GM21619 (cell line): Measurements from ENCODE around the gene RBBP8NL.
A peak's percentile ranks its signal among the peaks of the same experiment; 100 is the strongest.

ENCODE experiments used
- ATAC-seq: cut with Tn5 transposase; IDR thresholded peaks from one replicate; pipeline ENCODE4 v1.9.1; 2021; ENCODE audit not compliant: unreplicated experiment

The RBBP8NL gene

DNA sequence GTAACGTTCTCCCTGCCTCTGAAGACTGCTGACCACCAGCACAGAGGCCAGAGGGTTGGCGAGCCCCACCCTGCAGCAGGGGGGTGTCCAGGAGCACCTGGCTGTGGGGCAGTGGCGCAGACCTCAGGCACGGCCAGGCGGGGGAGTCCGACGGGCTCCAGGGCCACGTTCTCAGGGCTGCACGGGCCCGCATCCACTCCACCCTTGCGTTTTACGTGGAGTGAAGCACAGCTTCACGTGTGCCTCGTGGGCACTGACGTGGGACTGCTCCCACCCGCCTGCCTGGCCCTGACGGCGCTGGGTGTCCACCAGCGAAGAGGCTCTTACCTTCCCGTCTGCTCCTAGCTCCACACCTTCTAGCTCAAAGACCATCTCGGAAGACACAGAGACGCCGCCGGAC lies 33.5 kb downstream of the RBBP8NL start:
- ATAC-seq: no peak

GRCh38 chr20:62393335-62393665 lies 34.0 kb downstream of the RBBP8NL start:
- ATAC-seq: no peak

- no peak for ATAC-seq
Observed at GRCh38 chr20:62392621-62393334, 34.6 kb downstream of the RBBP8NL start.

GRCh38 chr20:62392077-62392418 lies 35.3 kb downstream of the RBBP8NL start:
- no peak for ATAC-seq

DNA sequence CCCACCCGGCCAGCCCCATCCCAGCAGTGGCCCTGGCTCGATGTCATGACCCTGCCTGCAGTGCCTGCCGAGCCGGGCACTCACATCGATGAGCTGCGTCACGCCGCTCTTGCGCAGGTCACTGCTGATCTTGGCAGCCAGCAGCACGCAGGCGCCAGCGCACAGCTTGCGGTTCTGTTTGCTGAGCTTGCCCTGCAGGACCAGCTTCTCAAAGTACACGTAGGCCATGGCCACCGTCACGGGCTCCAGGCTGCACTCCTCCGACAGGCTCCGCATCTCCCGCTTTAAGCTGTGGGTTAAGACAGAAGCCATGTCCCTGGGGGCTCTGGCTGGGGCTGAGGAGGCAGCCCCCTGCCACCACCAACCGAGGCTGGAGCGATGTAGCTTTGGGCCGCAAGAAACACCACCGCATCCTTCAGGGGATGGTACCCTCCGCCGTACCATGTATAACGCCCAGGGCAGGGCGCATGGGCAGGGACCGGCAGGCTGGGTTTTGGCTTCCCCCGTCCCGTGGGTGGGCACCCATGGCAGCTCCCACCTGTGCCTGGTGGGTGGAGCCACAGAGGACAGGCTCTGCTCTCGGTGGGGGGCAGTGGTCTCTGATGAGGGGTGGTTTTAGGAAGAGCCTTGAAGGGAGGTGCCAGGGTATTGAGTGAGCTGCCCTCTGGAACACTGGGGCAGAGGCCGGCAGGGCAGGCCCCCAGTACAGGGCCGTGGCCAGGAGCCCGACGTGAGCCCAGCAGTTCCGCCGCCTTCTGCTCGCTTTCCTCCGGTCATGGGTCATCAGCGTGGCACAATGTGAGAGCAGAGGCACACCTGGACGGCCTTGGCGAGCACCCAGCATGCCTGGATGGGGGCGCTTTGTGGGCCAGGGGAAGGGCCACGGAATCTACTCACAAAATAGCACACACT lies 35.9 kb downstream of the RBBP8NL start:
- ATAC-seq: no peak

DNA sequence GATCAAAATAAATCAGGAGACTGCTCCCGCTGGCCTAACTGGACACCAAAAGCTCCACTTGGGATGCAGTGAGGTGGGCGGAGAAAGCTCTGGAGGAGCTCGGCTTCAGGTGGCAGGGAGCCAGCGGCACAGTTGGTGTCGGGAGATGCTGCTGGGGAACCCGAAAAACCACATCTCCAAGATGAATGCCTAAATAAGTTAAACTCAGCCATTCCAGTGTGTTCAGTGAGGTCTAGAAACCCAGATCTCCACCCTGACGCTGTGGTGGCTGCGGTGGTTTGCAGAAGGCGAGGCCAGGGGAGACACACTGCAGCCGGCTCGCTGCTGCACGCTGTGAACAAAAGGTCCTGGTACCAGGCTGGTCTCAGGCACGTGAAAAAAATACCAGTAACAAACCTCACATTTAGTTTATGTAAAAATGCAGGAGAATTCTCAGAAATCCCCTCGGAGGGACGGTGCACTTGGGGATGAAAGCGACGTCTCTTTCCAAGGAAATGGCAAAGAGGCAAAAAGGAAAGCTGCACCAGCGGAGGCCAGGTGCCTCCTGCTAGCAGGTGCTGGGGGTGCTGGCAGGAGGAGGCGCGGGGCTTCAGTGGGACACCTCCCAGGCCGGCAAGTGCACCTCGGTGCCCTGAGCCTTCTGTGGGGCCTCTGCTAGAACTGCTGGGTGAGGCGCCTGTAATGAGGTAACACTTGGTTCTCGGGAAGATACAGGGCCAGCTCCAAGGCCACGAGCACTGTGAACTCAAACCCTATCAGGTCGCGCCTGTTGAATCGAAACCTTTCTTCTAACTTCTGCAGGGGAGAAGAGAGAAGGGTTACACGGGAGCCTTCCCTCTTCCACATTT lies 36.8 kb downstream of the RBBP8NL start:
- ATAC-seq: no peak

GRCh38 chr20:62389601-62390087 lies 37.7 kb downstream of the RBBP8NL start:
- no peak for ATAC-seq

DNA sequence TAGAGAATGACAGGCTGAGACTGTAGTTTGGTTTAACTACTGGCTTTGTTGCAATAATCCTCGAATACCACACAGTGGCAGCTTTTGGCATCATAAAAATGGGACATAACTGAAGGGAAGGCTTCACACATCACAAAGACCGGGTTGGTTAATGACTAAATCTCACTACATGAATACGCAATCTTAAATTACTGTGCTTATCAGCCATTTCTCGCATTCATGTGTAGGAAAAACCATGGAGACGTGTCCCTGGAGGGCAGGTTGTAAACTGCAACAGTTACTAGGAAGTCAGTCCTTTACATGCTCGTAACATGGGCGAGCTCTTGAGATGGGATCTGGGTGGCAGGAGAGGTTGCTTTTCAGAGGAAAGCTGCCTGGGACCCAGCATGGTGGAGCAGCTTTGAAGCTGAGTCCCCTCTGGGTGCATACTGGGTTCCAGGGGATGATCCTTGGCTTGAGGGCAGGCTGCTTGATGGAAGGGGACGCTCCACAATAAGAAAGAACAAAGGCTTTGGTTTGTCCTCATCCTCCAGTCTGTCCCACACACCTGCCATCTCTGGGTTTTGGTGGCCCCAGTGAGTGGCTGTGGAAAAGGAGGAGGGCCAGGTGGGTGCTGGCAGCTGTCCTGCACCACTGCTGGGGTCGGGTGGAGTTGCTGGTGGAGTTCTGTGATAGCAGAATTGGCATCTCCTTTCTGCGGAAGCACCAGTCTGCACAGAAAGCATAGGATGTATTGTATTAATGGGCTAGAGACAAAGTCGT lies 38.3 kb downstream of the RBBP8NL start:
- no peak for ATAC-seq

DNA sequence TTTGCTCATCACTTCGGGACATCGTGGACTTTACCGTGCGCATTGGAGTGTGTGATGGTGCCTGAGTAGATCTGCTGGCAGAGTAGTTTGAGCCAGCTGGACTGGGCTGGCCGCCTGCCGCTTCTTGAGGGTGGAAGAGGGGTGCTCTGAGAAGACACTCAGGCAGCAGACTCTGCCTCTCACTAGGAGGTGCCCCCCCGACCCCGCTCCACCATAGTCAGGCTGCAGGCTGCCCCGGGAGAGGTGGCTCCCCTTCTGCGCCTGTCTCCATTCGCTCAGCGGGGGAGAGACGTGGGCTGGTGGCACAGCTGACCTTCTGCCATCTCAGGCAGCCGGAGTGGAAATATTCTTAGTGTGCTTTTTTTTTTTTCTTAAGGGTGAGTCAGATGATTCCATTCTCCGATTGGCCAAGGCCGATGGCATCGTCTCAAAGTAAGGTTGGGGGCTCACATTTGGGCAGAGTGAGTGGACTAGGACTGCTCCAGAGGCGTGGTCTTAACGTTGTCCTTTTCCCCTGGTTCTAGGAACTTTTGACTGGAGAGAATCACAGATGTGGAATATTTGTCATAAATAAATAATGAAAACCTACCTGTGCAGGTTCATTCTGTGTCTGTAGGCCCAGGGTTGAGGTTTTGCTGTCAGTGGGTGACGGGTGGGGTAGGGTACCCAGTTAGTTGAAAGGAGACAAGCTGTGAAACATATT lies 39.3 kb downstream of the RBBP8NL start:
- ATAC-seq: no peak

- no peak for ATAC-seq
Observed at GRCh38 chr20:62387219-62387913, 40.0 kb downstream of the RBBP8NL start.

GRCh38 chr20:62386383-62387218 lies 40.7 kb downstream of the RBBP8NL start, which contains the start of gene RPS21:
Gene RPS21, plus strand, starts transcription at chr20:62387103. Its CDS starts 236 bp downstream, at chr20:62387339.
- peak; percentile 76 for ATAC-seq

DNA sequence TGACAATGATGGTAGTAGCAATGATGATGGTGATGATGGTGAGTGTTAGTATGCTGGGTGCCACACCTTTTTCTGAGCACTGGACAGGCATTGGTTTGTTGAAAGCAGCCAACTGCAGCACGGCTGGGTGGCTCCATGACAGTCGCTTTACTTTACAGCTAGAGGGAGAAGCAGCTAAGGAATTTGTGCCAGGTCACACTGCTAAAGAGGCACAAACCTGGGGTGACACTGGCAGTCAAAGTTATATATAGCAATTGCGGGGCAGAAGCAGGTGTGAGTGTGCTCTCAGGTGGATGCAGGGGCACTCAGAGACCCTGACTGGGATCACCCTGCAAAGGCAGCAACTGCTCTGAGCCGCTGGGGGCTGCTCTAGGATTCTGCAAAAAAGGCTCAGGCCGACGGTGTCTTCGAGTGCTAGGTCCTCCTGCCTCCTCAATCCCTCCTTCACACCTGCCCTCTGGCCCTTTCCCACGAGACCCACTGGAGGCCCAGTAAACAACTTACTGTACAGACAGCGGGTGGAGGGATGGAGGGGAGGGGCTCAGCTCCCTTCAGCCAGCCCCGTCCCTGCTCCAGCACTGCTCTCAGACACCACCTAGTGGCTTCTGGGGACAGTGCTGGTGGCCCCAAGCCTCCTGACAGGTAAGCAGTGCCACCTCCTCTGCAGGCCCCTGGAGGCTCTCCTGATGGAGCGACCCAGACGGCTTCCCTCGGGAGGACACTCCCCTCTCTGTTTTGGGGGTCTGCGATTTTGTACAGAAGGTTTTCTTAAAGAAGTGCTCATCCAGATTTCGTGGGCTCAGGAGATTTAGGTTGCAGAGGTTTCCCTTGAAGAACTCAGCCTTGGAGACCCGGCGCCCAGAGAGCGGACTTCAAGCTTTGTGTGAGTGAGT lies 44.8 kb downstream of the RBBP8NL start:
- ATAC-seq: peak; percentile 45

DNA sequence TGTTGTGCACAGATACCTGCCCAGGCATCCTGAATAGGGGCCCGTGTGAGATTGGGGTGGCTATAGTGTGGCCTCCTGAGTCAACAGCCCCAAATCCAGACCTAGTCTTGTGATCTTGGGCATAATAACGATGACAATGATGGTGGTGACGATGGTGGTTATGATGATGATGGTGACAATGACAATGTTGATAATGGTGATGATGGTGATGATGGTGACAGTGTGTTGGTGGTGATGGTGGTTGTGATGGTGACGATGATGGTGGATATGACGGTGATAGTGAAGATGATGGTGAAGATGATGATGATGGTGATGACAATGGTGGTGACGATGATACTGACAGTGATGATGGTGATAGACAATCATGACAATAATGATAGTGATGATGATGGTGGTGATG lies 45.5 kb downstream of the RBBP8NL start:
- ATAC-seq: no peak

DNA sequence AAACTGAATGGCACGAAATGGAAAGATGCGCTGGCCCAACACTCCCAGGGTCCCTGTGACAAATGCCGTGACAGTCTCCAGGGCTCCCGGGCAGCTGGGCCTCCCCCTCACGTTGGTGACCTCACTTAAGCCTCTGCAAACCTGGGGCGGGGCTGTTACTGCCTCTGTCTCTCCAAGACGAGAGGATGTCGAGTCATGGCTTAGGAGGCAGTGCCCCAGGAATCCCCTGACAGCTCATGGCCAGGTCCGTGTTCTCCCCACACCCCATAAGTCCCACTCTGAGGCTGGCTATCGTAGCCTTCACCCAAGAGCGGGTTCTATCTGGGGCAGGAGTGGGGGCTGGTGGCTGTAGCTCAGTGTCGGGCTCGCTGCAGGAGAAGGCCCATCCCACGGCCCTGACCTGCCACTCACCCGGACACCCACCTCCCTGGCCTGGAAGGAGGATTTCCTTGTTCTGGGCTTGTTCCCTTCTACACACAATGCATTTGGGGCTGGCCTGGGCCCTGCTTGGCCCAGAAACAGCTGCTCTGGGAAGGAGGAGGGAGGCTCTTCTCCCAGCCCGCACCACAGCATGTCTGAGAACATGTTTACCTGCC lies 46.0 kb downstream of the RBBP8NL start:
- no peak for ATAC-seq

DNA sequence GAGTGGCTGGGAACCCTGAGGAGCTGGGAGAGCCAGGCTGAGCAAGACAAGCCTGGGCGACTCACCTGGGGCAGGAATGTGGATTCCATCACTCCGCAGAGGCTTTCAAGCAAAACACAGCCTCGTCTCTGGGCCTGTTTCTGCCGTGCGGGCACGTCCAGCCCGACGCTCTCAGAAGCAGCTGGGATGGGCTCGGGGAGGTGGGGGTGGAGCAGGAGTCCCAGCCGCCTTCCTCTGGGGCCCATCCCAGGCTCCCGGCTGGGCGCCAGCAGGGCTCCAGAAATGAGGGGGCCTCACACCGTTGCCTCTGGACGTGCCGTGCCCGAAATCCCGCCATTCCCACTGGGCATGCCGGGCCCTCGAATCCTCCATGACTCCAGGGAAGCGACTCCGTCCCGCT lies 49.1 kb downstream of the RBBP8NL start:
- ATAC-seq: no peak

DNA sequence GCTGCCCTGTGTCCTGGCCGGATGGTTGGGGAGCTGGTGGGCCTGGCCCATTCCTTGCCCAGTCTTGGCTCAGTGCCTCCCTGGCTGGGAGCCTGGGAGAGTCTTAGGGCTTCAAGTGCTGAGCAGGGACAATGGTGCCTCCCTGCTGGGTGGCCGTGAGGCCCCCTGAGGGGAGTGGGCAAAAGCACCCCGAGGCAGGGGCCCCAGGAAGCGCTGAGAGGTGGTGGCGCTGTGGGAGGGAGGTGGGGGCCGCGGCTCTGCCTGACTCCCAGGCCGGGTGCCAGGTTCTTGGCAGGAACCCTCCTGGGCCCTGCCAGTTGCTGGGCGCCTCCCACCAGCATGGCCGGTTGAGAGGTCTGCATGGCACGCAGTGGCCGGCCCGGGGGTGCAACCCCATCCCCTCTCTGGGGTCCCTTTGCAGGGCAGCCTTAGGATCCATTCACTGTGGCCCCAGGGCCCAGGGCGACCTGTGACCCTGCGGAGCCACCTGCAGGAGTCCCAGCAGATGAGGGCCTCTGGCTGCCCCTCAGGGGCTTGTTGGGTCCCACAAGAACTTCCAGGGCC lies 49.6 kb downstream of the RBBP8NL start:
- ATAC-seq: no peak

DNA sequence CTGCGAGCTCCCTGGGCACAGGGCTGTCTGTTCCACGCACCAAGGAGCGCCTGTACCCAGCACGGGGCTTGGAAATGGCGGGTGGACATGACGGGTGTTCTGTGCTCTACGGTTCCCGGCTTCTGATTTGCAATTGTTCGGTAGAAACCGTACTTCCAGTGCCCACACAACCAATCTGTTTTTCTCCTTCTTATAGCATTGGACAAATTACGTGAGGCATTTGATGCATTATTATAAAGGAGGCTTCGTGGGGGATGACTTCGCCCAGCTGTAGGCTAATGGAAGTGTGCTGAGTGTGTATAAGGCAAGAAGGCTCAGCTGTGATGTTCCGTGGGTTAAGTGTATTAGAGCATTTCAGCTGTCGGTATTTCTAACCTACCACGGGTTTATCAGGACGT lies 50.3 kb downstream of the RBBP8NL start:
- ATAC-seq: no peak
